ENCODE data around the gene GLRX3. TPM values are rescaled to one million over a fixed set of nuclear protein-coding genes. Genes with fewer than 3 reads are reported as not detected.

GLRX3 gene
- total RNA-seq, 1 experiment from 2014 or later, result 188 TPM

- no peak for TF ChIP-seq CTCF (IDR thresholded peaks at IDR 0.05)
- TF ChIP-seq POLR2AphosphoS5 (IDR thresholded peaks at IDR 0.05; ENCODE audit: low read depth, low read length), result no peak
- TF ChIP-seq REST (IDR thresholded peaks at IDR 0.05; ENCODE audit: insufficient read depth in 1 of 2, low read depth in 2 of 2, low read length in 1 of 2), result no peak
- TF ChIP-seq SIN3A (IDR thresholded peaks at IDR 0.05; ENCODE audit: borderline replicate concordance, insufficient read depth, low read depth, low read length), result no peak
- DNase-seq (ENCODE audit: low read depth, low spot score) (no peak), ATAC-seq (0 out of 2 replicates have a peak, but pooled peaks have one; percentile 12)
- in situ Hi-C loops (cut with HindIII; ENCODE audit: low pct_unique_long_range_greater_than_20kb, low sequenced_read_pairs) (no loop called here), intact Hi-C loops (cut with micrococcal nuclease; ENCODE audit: unreplicated experiment) (no loop called here)
- H3K27ac ChIP-seq (ENCODE audit: low read length), result no peak overlapping the region
- H3K27me3 ChIP-seq (ENCODE audit: control insufficient read depth, insufficient read depth, low read length), result no peaks in the 10 kb centered on the region
- POLR2A ChIA-PET, result no interaction called here
- no TSS peak for BruUV-seq (replicated peaks)
- CTCF ChIA-PET, result no interaction called here
- H3K36me3 ChIP-seq (ENCODE audit: control insufficient read depth, insufficient read depth, low read length), result no peaks in the 10 kb centered on the region
- H3K4me1 ChIP-seq (ENCODE audit: control insufficient read depth, insufficient read depth, low read length), result no peaks in the 10 kb centered on the region
- no peak overlapping the region for H3K4me3 ChIP-seq (ENCODE audit: low read depth in 2 of 2, low read length in 2 of 2)
- no peaks in the 10 kb centered on the region for H3K9me3 ChIP-seq (ENCODE audit: control insufficient read depth, insufficient read depth, low read depth, low read length)
Observed at GRCh38 chr10:130206216-130206737, 70.1 kb downstream of the GLRX3 start.

GRCh38 chr10:130207205-130207604 lies 71.0 kb downstream of the GLRX3 start:
- no peaks in the 10 kb centered on the region for H3K27me3 ChIP-seq (ENCODE audit: control insufficient read depth, insufficient read depth, low read length)
- in situ Hi-C loops (cut with HindIII; ENCODE audit: low pct_unique_long_range_greater_than_20kb, low sequenced_read_pairs), result no loop called here
- intact Hi-C loops (cut with micrococcal nuclease; ENCODE audit: unreplicated experiment), result no loop called here
- ChIA-PET POLR2A (no interaction called here), CTCF (no interaction called here)
- no peak for TF ChIP-seq SIN3A (IDR thresholded peaks at IDR 0.05; ENCODE audit: borderline replicate concordance, insufficient read depth, low read depth, low read length)
- no peak for TF ChIP-seq POLR2AphosphoS5 (IDR thresholded peaks at IDR 0.05; ENCODE audit: low read depth, low read length)
- TF ChIP-seq CTCF (IDR thresholded peaks at IDR 0.05), result no peak
- no peak for TF ChIP-seq REST (IDR thresholded peaks at IDR 0.05; ENCODE audit: insufficient read depth in 1 of 2, low read depth in 2 of 2, low read length in 1 of 2)
- TF ChIP-seq TCF7L2 (IDR thresholded peaks at IDR 0.05; ENCODE audit: low read depth, low read length), result no peak
- ATAC-seq, result no peak
- H3K4me3 ChIP-seq (ENCODE audit: low read depth in 2 of 2, low read length in 2 of 2), result no peak overlapping the region
- no peaks in the 10 kb centered on the region for H3K4me1 ChIP-seq (ENCODE audit: control insufficient read depth, insufficient read depth, low read length)
- no peaks in the 10 kb centered on the region for H3K9me3 ChIP-seq (ENCODE audit: control insufficient read depth, insufficient read depth, low read depth, low read length)
- H3K27ac ChIP-seq (ENCODE audit: low read length), result no peak overlapping the region
- DNase-seq (ENCODE audit: low read depth, low spot score), result no peak
- H3K36me3 ChIP-seq (ENCODE audit: control insufficient read depth, insufficient read depth, low read length), result no peaks in the 10 kb centered on the region
- no TSS peak for BruUV-seq (replicated peaks)

Measured in Panc1 (cell line).